ENCODE results near the gene COA1. TPM values are rescaled to one million over a fixed set of nuclear protein-coding genes. Genes with fewer than 3 reads are reported as not detected.

COA1 gene
- polyA plus RNA-seq, 3 donors, result 25.6 to 57.8 (median 56.2) TPM

- no peak overlapping the region for H3K9ac ChIP-seq (ENCODE audit: insufficient read depth, low read length, poor library complexity, severe bottlenecking)
- peaks cover 0 to 3% (median 0%) of the 10 kb centered on the region in 3 donors for H3K27me3 Mint-ChIP-seq (ENCODE audit: low read depth in 3 of 3)
- no peaks in the 10 kb centered on the region for H3K9me3 ChIP-seq (replicated peaks in 1 of 2; ENCODE audit: control insufficient read depth in 1 of 2, insufficient read depth in 1 of 2, low read length in 2 of 2)
- H4K20me1 ChIP-seq (ENCODE audit: insufficient read depth, low read length), result peaks cover 23% of the 10 kb centered on the region
- H3K79me2 ChIP-seq (ENCODE audit: insufficient read depth, low read length), result no peaks in the 10 kb centered on the region
- H3K4me1 ChIP-seq (ENCODE audit: control insufficient read depth in 1 of 2, insufficient read depth in 2 of 2, low read length in 2 of 2), result peaks cover 43 to 47% of the 10 kb centered on the region in 2 donors
- peak overlapping the region in 1 of 2 donors; percentile 63 for H3K27ac ChIP-seq (ENCODE audit: low read depth in 1 of 2, low read length in 2 of 2)
- intact Hi-C loops (cut with micrococcal nuclease), result no loop called here
- 89% methylated on average over 7 of the region's 8 CpGs for WGBS (ENCODE audit: insufficient coverage)
- TF ChIP-seq CTCF (IDR thresholded peaks at IDR 0.05), result no peak
- H3K4me1 Mint-ChIP-seq, result peaks cover 47% of the 10 kb centered on the region
- H2AFZ ChIP-seq (ENCODE audit: insufficient read depth, low read depth, low read length, poor library complexity, severe bottlenecking), result no peak overlapping the region
- peaks cover 56 to 70% of the 10 kb centered on the region in 2 donors for H3K36me3 Mint-ChIP-seq
- no peaks in the 10 kb centered on the region for H3K9me3 Mint-ChIP-seq
- no peak for DNase-seq
- no peaks in the 10 kb centered on the region for H3K27me3 ChIP-seq (ENCODE audit: control insufficient read depth in 2 of 2, insufficient read depth in 2 of 2, low read length in 2 of 2)
- H3K36me3 ChIP-seq (replicated peaks in 1 of 2; ENCODE audit: control insufficient read depth in 1 of 2, insufficient read depth in 2 of 2, low read length in 2 of 2), result peaks cover 36 to 54% of the 10 kb centered on the region in 2 donors
- no peak overlapping the region for H3K4me2 ChIP-seq (replicated peaks; ENCODE audit: extremely low read depth, low read length, poor library complexity, severe bottlenecking)
- no peak overlapping the region for H3K4me3 Mint-ChIP-seq
- no peak overlapping the region for H3K4me3 ChIP-seq (replicated peaks in 1 of 3; ENCODE audit: low read depth in 2 of 3, low read length in 3 of 3)
- peak overlapping the region in 2 of 7 donors; percentile 78 to 86 for H3K27ac Mint-ChIP-seq
These were observed 82.6 kb downstream of the COA1 start for GRCh38 chr7:43646603-43647338.

DNA sequence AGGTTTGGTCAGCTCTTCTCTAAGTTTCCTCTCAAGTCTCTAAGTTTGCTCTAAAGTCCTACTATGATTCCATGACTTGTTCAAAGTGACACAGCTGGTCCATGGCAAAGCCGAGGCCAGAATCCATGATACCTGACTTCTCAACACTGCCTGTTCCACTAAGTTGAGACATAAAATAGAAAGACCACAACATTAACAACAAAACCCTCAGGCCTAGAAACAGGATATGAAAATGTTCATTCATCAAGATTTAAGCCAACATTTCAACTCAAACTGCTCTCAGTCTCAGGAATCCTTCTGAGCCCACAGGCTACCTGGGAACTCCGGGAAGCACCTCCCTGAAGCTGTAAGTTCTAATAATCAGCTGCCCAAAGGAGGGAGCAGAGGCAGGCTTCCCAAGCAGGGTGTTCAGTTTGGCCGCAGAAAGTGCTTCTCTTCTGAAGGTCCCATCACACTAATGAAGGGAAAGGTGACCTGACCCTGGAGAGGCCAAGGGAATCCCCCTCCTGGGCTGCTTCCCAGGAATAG, 83.6 kb downstream of the COA1 start:
- H3K27ac ChIP-seq (ENCODE audit: low read depth in 1 of 2, low read length in 2 of 2), result no peak overlapping the region
- no peaks in the 10 kb centered on the region for H3K27me3 ChIP-seq (ENCODE audit: control insufficient read depth in 2 of 2, insufficient read depth in 2 of 2, low read length in 2 of 2)
- 100% methylated on average over 2 of the region's 3 CpGs for WGBS (ENCODE audit: insufficient coverage)
- H3K36me3 ChIP-seq (replicated peaks in 1 of 2; ENCODE audit: control insufficient read depth in 1 of 2, insufficient read depth in 2 of 2, low read length in 2 of 2), result peaks cover 40 to 64% of the 10 kb centered on the region in 2 donors
- no peaks in the 10 kb centered on the region for H3K79me2 ChIP-seq (ENCODE audit: insufficient read depth, low read length)
- H3K27ac Mint-ChIP-seq, result peak overlapping the region in 2 of 7 donors; percentile 17 to 59
- H3K9me3 ChIP-seq (replicated peaks in 1 of 2; ENCODE audit: control insufficient read depth in 1 of 2, insufficient read depth in 1 of 2, low read length in 2 of 2), result no peaks in the 10 kb centered on the region
- no peak for DNase-seq
- intact Hi-C loops (cut with micrococcal nuclease), result no loop called here
- H3K36me3 Mint-ChIP-seq, result peaks cover 58 to 67% of the 10 kb centered on the region in 2 donors
- TF ChIP-seq CTCF (IDR thresholded peaks at IDR 0.05), result no peak
- peaks cover 35 to 39% of the 10 kb centered on the region in 2 donors for H3K4me1 ChIP-seq (ENCODE audit: control insufficient read depth in 1 of 2, insufficient read depth in 2 of 2, low read length in 2 of 2)
- no peak overlapping the region for H3K4me3 ChIP-seq (replicated peaks in 1 of 3; ENCODE audit: low read depth in 2 of 3, low read length in 3 of 3)
- H3K9ac ChIP-seq (ENCODE audit: insufficient read depth, low read length, poor library complexity, severe bottlenecking), result no peak overlapping the region
- peaks cover 0 to 3% (median 0%) of the 10 kb centered on the region in 3 donors for H3K27me3 Mint-ChIP-seq (ENCODE audit: low read depth in 3 of 3)
- H3K4me2 ChIP-seq (replicated peaks; ENCODE audit: extremely low read depth, low read length, poor library complexity, severe bottlenecking), result no peak overlapping the region
- H3K9me3 Mint-ChIP-seq, result no peaks in the 10 kb centered on the region
- H3K4me1 Mint-ChIP-seq, result peaks cover 37% of the 10 kb centered on the region
- H2AFZ ChIP-seq (ENCODE audit: insufficient read depth, low read depth, low read length, poor library complexity, severe bottlenecking), result no peak overlapping the region
- H3K4me3 Mint-ChIP-seq, result no peak overlapping the region
- peaks cover 18% of the 10 kb centered on the region for H4K20me1 ChIP-seq (ENCODE audit: insufficient read depth, low read length)
